ENCODE results near the gene MCM5. TPM values are rescaled to one million over a fixed set of nuclear protein-coding genes. Genes with fewer than 3 reads are reported as not detected.

MCM5 gene
- total and polyA plus RNA-seq, 2 of the 13 experiments (the other 11 are each of a cell fraction or from before 2014, with no cell fraction given), result 40.2 to 93.5 TPM

- TF ChIP-seq TRAFD1 (CRISPR knock-in tag; IDR thresholded peaks at IDR 0.05; ENCODE audit: borderline replicate concordance) (no peak), BORCS8-MEF2B (CRISPR knock-in tag; IDR thresholded peaks at IDR 0.05) (peak; percentile 95), ZNF441 (CRISPR knock-in tag; IDR thresholded peaks at IDR 0.05; ENCODE audit: borderline replicate concordance) (no peak), THAP11 (CRISPR knock-in tag; IDR thresholded peaks at IDR 0.05) (peak; percentile 81), ZBTB43 (CRISPR knock-in tag; conservative IDR thresholded peaks at IDR 0.05) (0 out of 2 replicates have a peak, but pooled peaks have one; percentile 26), HOXA5 (CRISPR knock-in tag; IDR thresholded peaks at IDR 0.05) (no peak), TAF1 (CRISPR knock-in tag; IDR thresholded peaks at IDR 0.05) (peak; percentile 52; the same call in 1 of the 2 replicates), ZBTB7B (CRISPR knock-in tag; IDR thresholded peaks at IDR 0.05) (no peak), BRD4 (CRISPR knock-in tag; IDR thresholded peaks at IDR 0.05) (peak; percentile 83), ZBTB38 (CRISPR knock-in tag; IDR thresholded peaks at IDR 0.05) (peak; percentile 99), ZNF333 (CRISPR knock-in tag; IDR thresholded peaks at IDR 0.05; ENCODE audit: borderline replicate concordance) (0 out of 2 replicates have a peak, but pooled peaks have one; percentile 48), KLF13 (CRISPR knock-in tag; IDR thresholded peaks at IDR 0.05) (no peak), NR0B2 (CRISPR knock-in tag; IDR thresholded peaks at IDR 0.05) (peak; percentile 89), DPF2 (CRISPR knock-in tag; IDR thresholded peaks at IDR 0.05; ENCODE audit: borderline replicate concordance, low read depth) (no peak), ZNF777 (CRISPR knock-in tag; IDR thresholded peaks at IDR 0.05) (peak; percentile 78), ZNF235 (CRISPR knock-in tag; IDR thresholded peaks at IDR 0.05; ENCODE audit: borderline replicate concordance) (no peak), ATF7-NPFF (CRISPR knock-in tag; IDR thresholded peaks at IDR 0.05; ENCODE audit: low read depth) (peak; percentile 92), ASH2L (IDR thresholded peaks at IDR 0.05; ENCODE audit: insufficient read length, low read depth, low read length) (peak; percentile 46), CREB1 (IDR thresholded peaks at IDR 0.05) (peak; percentile 74), CREB1 (CRISPR knock-in tag; IDR thresholded peaks at IDR 0.05) (peak; percentile 82), WIZ (CRISPR knock-in tag; IDR thresholded peaks at IDR 0.05) (no peak), IRF2 (CRISPR knock-in tag; IDR thresholded peaks at IDR 0.05) (peak; percentile 54; the same call in 1 of the 2 replicates), CEBPZ (IDR thresholded peaks at IDR 0.05; ENCODE audit: low read length) (no peak)
These were observed at the start of gene MCM5 (continued) for GRCh38 chr22:35399678-35400500.

Measured in HepG2 (cell line).